ENCODE data around the gene SH3D21. TPM values are rescaled to one million over a fixed set of nuclear protein-coding genes. Genes with fewer than 3 reads are reported as not detected.

SH3D21 gene
- total and polyA plus RNA-seq, 12 donors, result 0.69 to 18.4 (median 1.8) TPM

DNA sequence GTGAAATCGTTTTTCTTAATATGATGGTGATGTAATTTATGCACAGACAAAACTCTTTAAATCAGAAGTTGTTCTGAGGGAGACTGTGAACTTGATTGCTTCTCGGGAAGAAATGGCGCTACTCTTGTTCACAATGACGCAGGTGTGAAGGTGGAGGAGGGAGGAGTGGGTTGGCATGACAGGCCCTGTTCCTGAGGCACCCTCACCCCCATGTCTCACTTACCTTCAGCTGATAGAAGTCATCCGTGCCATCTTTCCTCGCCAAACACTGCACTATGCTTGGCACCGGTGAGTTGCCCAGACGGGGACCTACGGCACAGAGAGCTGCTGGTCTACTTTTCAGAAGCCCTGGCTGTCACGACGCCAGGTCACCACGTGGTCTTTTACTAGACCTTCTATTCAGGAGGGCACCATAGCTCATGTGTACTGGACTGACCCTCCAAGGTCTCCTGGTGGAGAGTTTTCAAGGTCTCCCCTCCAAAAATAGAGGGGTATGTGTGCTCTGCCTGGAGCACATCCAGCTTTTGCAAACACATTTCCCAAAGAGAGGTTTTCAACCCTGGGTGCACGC lies 52.4 kb downstream of the SH3D21 start:
- intact Hi-C loops (cut with DNase I), result no loop called here
- Histone ChIP-seq H3K4me3 (no peak overlapping the region), H3K27me3 (no peaks in the 10 kb centered on the region), H3K36me3 (replicated peaks in 1 of 2) (peaks cover 0 to 42% of the 10 kb centered on the region in 2 donors), H3K27ac (no peak overlapping the region), H3K4me1 (replicated peaks in 1 of 2) (peaks cover 0 to 4% of the 10 kb centered on the region in 2 donors), H3K9me3 (replicated peaks in 1 of 3) (no peaks in the 10 kb centered on the region)
- WGBS, 4 donors, result 75% methylated on average over 12 to 13 of the region's 13 CpGs
- peak in 2 of 7 donors; percentile 28 to 44 for DNase-seq
- TF ChIP-seq CTCF (IDR thresholded peaks at IDR 0.05) (no peak), POLR2A (IDR thresholded peaks at IDR 0.05) (no peak)

DNA sequence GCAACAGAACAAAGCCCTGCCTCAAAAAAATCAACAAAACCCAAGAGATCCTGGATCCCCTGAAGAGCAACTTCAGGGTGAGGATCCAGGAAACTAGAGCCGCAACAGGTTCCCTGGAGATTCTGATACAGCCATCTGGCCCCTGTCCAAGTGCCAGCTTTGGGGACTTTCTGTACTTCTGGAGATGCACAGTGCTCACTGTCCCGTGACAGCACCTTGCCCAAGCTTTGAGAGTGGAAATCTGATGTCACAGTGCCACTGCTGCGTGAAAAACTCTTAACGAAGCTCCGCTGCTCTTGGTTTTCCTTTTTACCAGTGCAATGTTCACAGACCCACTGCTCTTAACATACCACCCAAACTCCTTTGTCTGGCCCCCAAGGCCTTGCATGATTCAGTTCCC lies 53.2 kb downstream of the SH3D21 start:
- no peak overlapping the region for H3K27ac ChIP-seq
- no peak overlapping the region for H3K4me3 ChIP-seq
- no peaks in the 10 kb centered on the region for H3K9me3 ChIP-seq (replicated peaks in 1 of 3)
- H3K36me3 ChIP-seq (replicated peaks in 1 of 2), result peaks cover 0 to 34% of the 10 kb centered on the region in 2 donors
- peaks cover 0 to 4% of the 10 kb centered on the region in 2 donors for H3K4me1 ChIP-seq (replicated peaks in 1 of 2)
- no peak for TF ChIP-seq POLR2A (IDR thresholded peaks at IDR 0.05)
- TF ChIP-seq CTCF (IDR thresholded peaks at IDR 0.05), result no peak
- WGBS, 4 donors, result 95 to 98% (median 97%) methylated on average over 4 to 5 of the region's 5 CpGs
- intact Hi-C loops (cut with DNase I), result no loop called here
- no peak for DNase-seq
- H3K27me3 ChIP-seq, result no peaks in the 10 kb centered on the region

DNA sequence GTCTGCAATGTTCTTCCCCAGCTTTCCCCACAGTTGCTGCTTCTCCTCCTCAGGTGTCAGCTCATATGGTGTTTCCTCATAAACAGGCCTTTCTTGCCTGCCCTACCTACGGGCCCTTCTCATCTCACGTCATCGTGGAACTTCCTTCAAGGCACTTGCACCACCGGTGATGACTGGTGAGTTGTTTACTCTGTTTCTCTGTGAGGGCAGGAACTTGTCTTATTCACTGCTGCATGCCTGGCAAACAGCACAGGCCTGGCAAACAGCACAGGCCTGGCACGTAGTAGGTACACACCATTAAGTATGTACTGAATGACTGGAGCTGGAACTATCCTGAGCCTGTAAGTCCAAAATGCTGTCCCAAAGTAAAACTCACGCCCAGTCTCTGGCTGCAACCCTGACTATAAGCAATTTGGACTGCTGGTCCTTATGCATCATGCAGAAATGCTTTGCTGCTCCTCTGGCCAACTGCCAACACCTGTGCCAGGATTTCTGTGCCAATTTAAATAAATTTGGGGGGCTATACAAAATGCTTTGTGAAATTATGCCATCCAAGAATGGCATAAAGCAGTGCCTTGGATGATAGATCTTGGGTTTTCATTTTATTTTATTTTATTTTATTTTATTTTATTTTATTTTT lies 53.9 kb downstream of the SH3D21 start:
- H3K9me3 ChIP-seq (replicated peaks in 1 of 3), result no peaks in the 10 kb centered on the region
- no peak overlapping the region for H3K27ac ChIP-seq
- H3K27me3 ChIP-seq, result no peaks in the 10 kb centered on the region
- DNase-seq, result no peak
- H3K4me1 ChIP-seq (replicated peaks in 1 of 2), result peaks cover 0 to 8% of the 10 kb centered on the region in 2 donors
- WGBS, 4 donors, result 83 to 92% (median 89%) methylated on average over 6 of the region's 6 CpGs
- peaks cover 0 to 28% of the 10 kb centered on the region in 2 donors for H3K36me3 ChIP-seq (replicated peaks in 1 of 2)
- intact Hi-C loops (cut with DNase I), result loop anchor here in 1 of 2 donors (10.0 kb wide), 1 partner anchor 55 kb away; the partner anchor contains the start of gene SH3D21
- H3K4me3 ChIP-seq, result no peak overlapping the region
- TF ChIP-seq POLR2A (IDR thresholded peaks at IDR 0.05), result no peak
- no peak for TF ChIP-seq CTCF (IDR thresholded peaks at IDR 0.05)

- Histone ChIP-seq H3K4me3 (no peak overlapping the region), H3K27ac (peak overlapping the region in 2 of 5 donors; percentile 66 to 76), H3K9me3 (replicated peaks in 1 of 3) (no peaks in the 10 kb centered on the region), H3K4me1 (replicated peaks in 1 of 2) (peaks cover 0 to 21% of the 10 kb centered on the region in 2 donors), H3K36me3 (replicated peaks in 1 of 2) (peaks cover 0 to 11% of the 10 kb centered on the region in 2 donors), H3K27me3 (no peaks in the 10 kb centered on the region)
- TF ChIP-seq POLR2A (IDR thresholded peaks at IDR 0.05) (no peak), CTCF (IDR thresholded peaks at IDR 0.05) (no peak)
- DNase-seq, result peak; percentile 48 to 84 (median 60)
- WGBS, 4 donors, result 50 to 71% (median 59%) methylated on average over 1 of the region's 1 CpG
- intact Hi-C loops (cut with DNase I), result loop anchor here in 1 of 2 donors (10.0 kb wide), 1 partner anchor 61 kb away; the partner anchor contains the start of gene SH3D21
Observed at GRCh38 chr1:36365381-36365780, 59.2 kb downstream of the SH3D21 start.
